AG04450 (cell line): ENCODE measurements around the gene FAM222A. TPM values are rescaled to one million over a fixed set of nuclear protein-coding genes. Genes with fewer than 3 reads are reported as not detected.

Experiments used
- CTCF ChIA-PET: fragments of 300-600, 350-600 bp; formaldehyde crosslinking; extraction: SDS; loops from one replicate; lab custom pipeline; 2022; ENCODE audit warnings: antibody characterized with exemption, inconsistent platforms; lab: Charles Lee
- POLR2A ChIA-PET: fragments of 350-600 bp; formaldehyde crosslinking; extraction: SDS; loops from one replicate; lab custom pipeline; 2021; ENCODE audit warnings: antibody characterized with exemption, inconsistent platforms; lab: Yijun Ruan, JAX
- DNase-seq: peaks from one replicate; pipeline ENCODE4 v3.0.0-alpha.2; 2011; ENCODE audit warnings: low read depth, low spot score
- H3K27ac ChIP-seq: one replicate; pipeline ENCODE4 v1.5.1; 2012; ENCODE audit warnings: low read depth, low read length, control low read depth
- H3K27me3 ChIP-seq: one replicate; pipeline ENCODE4 v1.6.0; 2012; ENCODE audit warnings: low read length; ENCODE audit not compliant: control insufficient read depth, insufficient read depth
- H3K4me3 ChIP-seq: 2 replicates; pipeline ENCODE4 v1.5.1; 2011; ENCODE audit warnings: mild to moderate bottlenecking, low read depth, low read length, control low read depth
- H3K9me3 ChIP-seq: 2 replicates; pipeline ENCODE4 v1.5.1; 2012; ENCODE audit warnings: low read length; ENCODE audit not compliant: control insufficient read depth, insufficient read depth
- CTCF ChIP-seq: IDR thresholded peaks from 2 replicates; pipeline ENCODE4 v1.5.1; 2011; ENCODE audit warnings: low read depth, low read length, control low read depth, inconsistent platforms
- polyA plus RNA-seq: library from polyadenylated mRNA; depleted of rRNA; stranded (reverse); fragments of >200 nt; gene quantifications from 2 replicates; pipeline ENCODE4 v1.2.3, GENCODE V29; 2011

FAM222A gene
- polyA plus RNA-seq, 1 experiment, result 0.15 TPM

- Histone ChIP-seq H3K27ac (no peak overlapping the region), H3K9me3 (peaks cover 11% of the 10 kb centered on the region), H3K27me3 (peaks cover 12% of the 10 kb centered on the region), H3K4me3 (no peak overlapping the region)
- DNase-seq, result no peak
- POLR2A ChIA-PET, result interaction anchor here (0.6 kb wide), 1 partner anchor 37 kb away, joined by 9 read pairs; no protein-coding TSS in a partner anchor
- CTCF ChIA-PET, result no interaction called here
- no peak for TF ChIP-seq CTCF
Observed at GRCh38 chr12:109758426-109759420, 45.1 kb downstream of the FAM222A start.

GRCh38 chr12:109759595-109759994 lies 46.0 kb downstream of the FAM222A start:
- DNase-seq, result no peak
- ChIA-PET CTCF (no interaction called here), POLR2A (no interaction called here)
- peaks cover 10% of the 10 kb centered on the region for H3K27me3 ChIP-seq
- TF ChIP-seq CTCF, result no peak
- no peak overlapping the region for H3K4me3 ChIP-seq
- H3K27ac ChIP-seq, result no peak overlapping the region
- peaks cover 12% of the 10 kb centered on the region for H3K9me3 ChIP-seq

- CTCF ChIA-PET, result interaction anchor here (1.1 kb wide), 1 partner anchor 164 kb away, joined by 4 read pairs; no protein-coding TSS in a partner anchor
- TF ChIP-seq CTCF, result no peak
- no peak for DNase-seq
- H3K27me3 ChIP-seq, result peaks cover 15% of the 10 kb centered on the region
- H3K27ac ChIP-seq, result no peak overlapping the region
- H3K4me3 ChIP-seq, result no peak overlapping the region
- peaks cover 12% of the 10 kb centered on the region for H3K9me3 ChIP-seq
- POLR2A ChIA-PET, result no interaction called here
Observed at GRCh38 chr12:109760031-109760929, 46.7 kb downstream of the FAM222A start.

- Histone ChIP-seq H3K27me3 (peaks cover 13% of the 10 kb centered on the region), H3K27ac (no peak overlapping the region), H3K4me3 (no peak overlapping the region), H3K9me3 (peaks cover 12% of the 10 kb centered on the region)
- no peak for TF ChIP-seq CTCF
- no peak for DNase-seq
- POLR2A ChIA-PET, result no interaction called here
- CTCF ChIA-PET, result interaction anchor here (1.1 kb wide), 1 partner anchor 164 kb away, joined by 4 read pairs; no protein-coding TSS in a partner anchor
Observed at GRCh38 chr12:109760930-109761921, 47.6 kb downstream of the FAM222A start.
